Left lung (tissue), 10 donors: ENCODE data around the gene DAZAP1. TPM values are rescaled to one million over a fixed set of nuclear protein-coding genes. Genes with fewer than 3 reads are reported as not detected.

Experiments
- ATAC-seq: fragments of 200-7000 bp; cut with Tn5 transposase; one replicate; pipeline ENCODE4 v1.9.1; 2020; ENCODE audit warnings: moderate library complexity
- DNase-seq, 4 donors: peaks; one replicate each; pipeline ENCODE4 v3.0.0-alpha.2; 2013 to 2020
- H3K27ac ChIP-seq, 2 donors: fragments of 200-600 bp; sonication (generic) in 1 of 2; one replicate each; pipeline versions ENCODE4 v1.5.0 to v1.8.0; 2020 to 2021
- H3K27me3 ChIP-seq, 2 donors: fragments of 200-600 bp; sonication (generic) in 1 of 2; one replicate each; pipeline versions ENCODE4 v1.5.0 to v1.8.0; 2020 to 2021
- H3K36me3 ChIP-seq, 2 donors: fragments of 200-600 bp; sonication (generic) in 1 of 2; one replicate each; pipeline versions ENCODE4 v1.5.0 to v1.8.0; 2020 to 2021
- H3K4me1 ChIP-seq, 2 donors: fragments of 200-600 bp; one replicate each; pipeline ENCODE4 v1.8.0; 2021
- H3K4me3 ChIP-seq, 2 donors: fragments of 200-600 bp; sonication (generic) in 1 of 2; one replicate each; pipeline versions ENCODE4 v1.5.0 to v1.8.0; 2020 to 2021; ENCODE audit warnings: mild to moderate bottlenecking in 1 of 2
- H3K9me3 ChIP-seq, 2 donors: fragments of 200-600 bp; sonication (generic) in 1 of 2; one replicate each; pipeline versions ENCODE4 v1.5.0 to v1.8.0; 2020 to 2021
- intact Hi-C, 2 donors: fragments of 100-400 bp; cut with DNase I; formaldehyde crosslinking; loops; one replicate each; pipeline versions ENCODE4 v1.11.2 to v1.14.2; 2022
- polyA plus RNA-seq, 6 donors: library from polyadenylated mRNA; unstranded; fragments of 120-200 nt; gene quantifications; one replicate each; pipeline ENCODE4 v1.2.1, GENCODE V29; 2013; ENCODE audit not compliant: insufficient read length in 6 of 6
- total RNA-seq, 2 donors: library from RNA; stranded (reverse); fragmentation: NEBNext Ultra II Directional; extraction: Animal tissue kit (Norgen Biotek cat#: 25700); gene quantifications; one replicate each; pipeline ENCODE4 v1.2.1, GENCODE V29; 2021
- TF ChIP-seq, protein P1 (sequence below), 2 donors: fragments of 200-600 bp; sonication (generic) in 1 of 2; IDR thresholded peaks; one replicate each; pipeline versions ENCODE4 v1.5.0 to v1.8.0; 2021; ENCODE audit warnings: antibody characterized with exemption in 2 of 2
- donor health status: DM: no; HTN: yes; CAD: no.
- donor health status: DM: no; HTN: no; CAD: no.

DAZAP1 gene
- total and polyA plus RNA-seq, 8 donors = 86.4 to 132 (median 93.7) TPM

GRCh38 chr19:1377176-1377964 lies 30.0 kb upstream of the DAZAP1 start:
- Histone ChIP-seq H3K36me3 (peaks cover 0 to 42% of the 10 kb centered on the region in 2 donors), H3K27ac (no peak overlapping the region), H3K9me3 (no peaks in the 10 kb centered on the region), H3K27me3 (no peaks in the 10 kb centered on the region), H3K4me1 (no peaks in the 10 kb centered on the region), H3K4me3 (no peak overlapping the region)
- intact Hi-C loops = no loop called here
- TF ChIP-seq, protein P1, sequence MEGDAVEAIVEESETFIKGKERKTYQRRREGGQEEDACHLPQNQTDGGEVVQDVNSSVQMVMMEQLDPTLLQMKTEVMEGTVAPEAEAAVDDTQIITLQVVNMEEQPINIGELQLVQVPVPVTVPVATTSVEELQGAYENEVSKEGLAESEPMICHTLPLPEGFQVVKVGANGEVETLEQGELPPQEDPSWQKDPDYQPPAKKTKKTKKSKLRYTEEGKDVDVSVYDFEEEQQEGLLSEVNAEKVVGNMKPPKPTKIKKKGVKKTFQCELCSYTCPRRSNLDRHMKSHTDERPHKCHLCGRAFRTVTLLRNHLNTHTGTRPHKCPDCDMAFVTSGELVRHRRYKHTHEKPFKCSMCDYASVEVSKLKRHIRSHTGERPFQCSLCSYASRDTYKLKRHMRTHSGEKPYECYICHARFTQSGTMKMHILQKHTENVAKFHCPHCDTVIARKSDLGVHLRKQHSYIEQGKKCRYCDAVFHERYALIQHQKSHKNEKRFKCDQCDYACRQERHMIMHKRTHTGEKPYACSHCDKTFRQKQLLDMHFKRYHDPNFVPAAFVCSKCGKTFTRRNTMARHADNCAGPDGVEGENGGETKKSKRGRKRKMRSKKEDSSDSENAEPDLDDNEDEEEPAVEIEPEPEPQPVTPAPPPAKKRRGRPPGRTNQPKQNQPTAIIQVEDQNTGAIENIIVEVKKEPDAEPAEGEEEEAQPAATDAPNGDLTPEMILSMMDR (IDR thresholded peaks at IDR 0.05) = no peak
- DNase-seq = peak in 1 of 4 donors; percentile 69
- ATAC-seq = no peak

- DNase-seq (peak in 1 of 4 donors; percentile 73), ATAC-seq (no peak)
- H3K9me3 ChIP-seq = no peaks in the 10 kb centered on the region
- no peak overlapping the region for H3K27ac ChIP-seq
- H3K27me3 ChIP-seq = no peaks in the 10 kb centered on the region
- no peak overlapping the region for H3K4me3 ChIP-seq
- peaks cover 0 to 2% of the 10 kb centered on the region in 2 donors for H3K4me1 ChIP-seq
- peaks cover 0 to 34% of the 10 kb centered on the region in 2 donors for H3K36me3 ChIP-seq
- TF ChIP-seq, protein P1 (IDR thresholded peaks at IDR 0.05) = no peak
- intact Hi-C loops = no loop called here
Observed at GRCh38 chr19:1377965-1378785, 29.2 kb upstream of the DAZAP1 start.

DNA sequence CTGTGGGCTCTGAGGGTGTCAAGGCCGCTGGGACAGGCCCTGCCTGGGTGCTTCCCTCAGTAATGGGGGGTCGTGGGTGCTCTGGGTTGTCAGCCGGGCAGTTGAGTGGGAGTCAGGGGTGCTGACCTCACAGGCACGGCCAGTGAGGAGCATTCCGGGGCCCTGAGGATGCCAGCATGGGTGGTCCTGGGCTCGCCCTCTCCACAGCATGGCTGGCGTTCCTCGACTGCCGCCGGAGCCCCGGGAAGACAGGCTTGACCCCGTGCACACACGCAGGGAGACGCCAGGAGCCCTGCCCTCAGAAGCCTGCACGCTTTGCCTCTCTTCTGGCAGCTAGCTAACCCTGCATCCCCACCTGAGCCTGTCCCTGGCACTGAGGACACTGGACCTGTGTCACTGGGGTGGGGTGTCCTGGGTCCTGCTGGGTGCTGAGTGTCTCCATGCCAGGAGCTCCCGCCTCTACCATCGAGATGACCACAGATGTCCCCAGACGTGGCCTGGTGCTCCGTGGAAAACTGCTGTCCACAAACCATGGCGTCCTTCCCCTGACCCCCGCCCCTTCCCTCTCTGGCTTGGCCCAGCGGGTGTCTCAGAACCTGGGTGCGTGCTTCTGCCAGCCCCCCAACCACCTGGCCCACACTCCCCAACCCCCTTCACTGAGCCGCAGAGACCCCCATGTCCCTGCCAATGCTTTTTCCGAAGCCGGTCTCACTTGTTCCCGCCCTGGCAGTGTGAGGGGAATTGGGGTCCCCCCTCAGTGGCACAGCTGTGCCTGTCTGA lies 28.1 kb upstream of the DAZAP1 start:
- Histone ChIP-seq H3K4me3 (no peak overlapping the region), H3K27me3 (no peaks in the 10 kb centered on the region), H3K36me3 (peaks cover 0 to 23% of the 10 kb centered on the region in 2 donors), H3K4me1 (peaks cover 0 to 7% of the 10 kb centered on the region in 2 donors), H3K27ac (no peak overlapping the region), H3K9me3 (no peaks in the 10 kb centered on the region)
- TF ChIP-seq, protein P1 (IDR thresholded peaks at IDR 0.05) = no peak
- DNase-seq = peak in 1 of 4 donors; percentile 67
- no peak for ATAC-seq
- intact Hi-C loops = no loop called here

GRCh38 chr19:1379961-1380489 lies 27.4 kb upstream of the DAZAP1 start:
- ATAC-seq = no peak
- H3K27ac ChIP-seq = no peak overlapping the region
- TF ChIP-seq, protein P1 (IDR thresholded peaks at IDR 0.05) = no peak
- intact Hi-C loops = no loop called here
- H3K27me3 ChIP-seq = no peaks in the 10 kb centered on the region
- H3K9me3 ChIP-seq = no peaks in the 10 kb centered on the region
- peak in 1 of 4 donors; percentile 41 for DNase-seq
- H3K4me1 ChIP-seq = peaks cover 7 to 14% of the 10 kb centered on the region in 2 donors
- H3K4me3 ChIP-seq = no peak overlapping the region
- H3K36me3 ChIP-seq = peaks cover 0 to 20% of the 10 kb centered on the region in 2 donors
